Peyer's patch (tissue), 4 donors: ENCODE measurements around the gene GMIP.

Experiments used
- POLR2A ChIP-seq, 2 donors: fragments of 450-650 bp; IDR thresholded peaks; one replicate each; pipeline ENCODE4 v1.5.1; 2017; ENCODE audit warnings: antibody characterized with exemption in 2 of 2, mild to moderate bottlenecking in 2 of 2, moderate library complexity in 2 of 2
- TF ChIP-seq, protein P1 (sequence below), 6 experiments: fragments of 450-650 bp in 4 of 6; fragments of 200-600 bp in 2 of 6; sonication (generic) in 1 of 6; IDR thresholded peaks; one replicate each; pipeline ENCODE4 v1.5.1; 2017 to 2019; ENCODE audit warnings: antibody characterized with exemption in 6 of 6, mild to moderate bottlenecking in 3 of 6, moderate library complexity in 1 of 6

DNA sequence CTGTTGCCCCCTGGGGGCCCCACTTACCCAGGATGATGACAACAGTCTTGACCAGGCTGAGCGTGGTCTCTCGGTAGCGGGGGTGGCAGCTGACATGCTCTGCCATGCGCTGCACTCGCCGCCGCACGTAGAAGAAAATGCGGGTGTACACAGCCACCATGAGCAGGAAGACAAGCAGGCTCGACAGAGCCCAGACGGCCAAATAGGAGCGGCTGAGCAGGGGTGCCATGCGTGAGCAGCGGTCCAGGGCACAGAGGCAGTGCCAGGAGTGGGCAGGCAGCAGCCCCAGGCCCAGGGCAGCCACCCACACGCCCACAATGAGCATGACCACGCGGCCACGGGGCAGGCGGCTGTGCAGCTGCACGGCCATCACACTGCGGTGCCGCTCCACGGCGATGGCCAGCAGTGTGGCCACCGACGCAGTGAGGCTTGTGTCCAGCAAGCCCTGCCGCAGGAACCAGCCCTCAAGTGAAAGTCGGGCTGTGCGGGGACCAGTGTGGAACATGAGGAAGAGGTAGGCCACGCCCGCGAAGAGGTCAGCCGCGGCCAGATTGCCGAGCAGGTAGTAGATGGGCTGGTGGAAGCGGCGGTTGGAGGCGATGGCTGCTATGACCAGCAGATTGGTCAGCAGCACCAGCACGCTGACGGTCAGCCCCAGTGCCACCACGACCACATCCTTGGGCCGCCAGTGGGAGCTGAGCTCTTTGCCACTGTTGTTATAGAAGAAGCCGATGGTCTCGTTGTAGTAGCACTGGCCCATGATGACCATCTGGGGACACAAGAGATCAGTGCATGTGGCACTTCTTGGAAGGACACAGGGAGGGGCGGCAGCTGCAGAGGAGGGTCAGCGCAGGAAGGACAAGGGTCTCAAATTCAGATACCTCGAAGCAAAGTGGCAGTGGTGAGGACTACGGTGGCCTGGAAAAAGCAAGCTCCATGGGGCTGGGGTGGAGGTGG, 16.7 kb downstream of the GMIP start:
- TF ChIP-seq, protein P1, sequence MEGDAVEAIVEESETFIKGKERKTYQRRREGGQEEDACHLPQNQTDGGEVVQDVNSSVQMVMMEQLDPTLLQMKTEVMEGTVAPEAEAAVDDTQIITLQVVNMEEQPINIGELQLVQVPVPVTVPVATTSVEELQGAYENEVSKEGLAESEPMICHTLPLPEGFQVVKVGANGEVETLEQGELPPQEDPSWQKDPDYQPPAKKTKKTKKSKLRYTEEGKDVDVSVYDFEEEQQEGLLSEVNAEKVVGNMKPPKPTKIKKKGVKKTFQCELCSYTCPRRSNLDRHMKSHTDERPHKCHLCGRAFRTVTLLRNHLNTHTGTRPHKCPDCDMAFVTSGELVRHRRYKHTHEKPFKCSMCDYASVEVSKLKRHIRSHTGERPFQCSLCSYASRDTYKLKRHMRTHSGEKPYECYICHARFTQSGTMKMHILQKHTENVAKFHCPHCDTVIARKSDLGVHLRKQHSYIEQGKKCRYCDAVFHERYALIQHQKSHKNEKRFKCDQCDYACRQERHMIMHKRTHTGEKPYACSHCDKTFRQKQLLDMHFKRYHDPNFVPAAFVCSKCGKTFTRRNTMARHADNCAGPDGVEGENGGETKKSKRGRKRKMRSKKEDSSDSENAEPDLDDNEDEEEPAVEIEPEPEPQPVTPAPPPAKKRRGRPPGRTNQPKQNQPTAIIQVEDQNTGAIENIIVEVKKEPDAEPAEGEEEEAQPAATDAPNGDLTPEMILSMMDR (IDR thresholded peaks at IDR 0.05) = no peak
- TF ChIP-seq POLR2A (IDR thresholded peaks at IDR 0.05) = no peak
